UCSD-AML1 (cell line): Measurements from ENCODE around the gene P2RX2.

Source experiments
- DNase-seq: peaks from one replicate; lab custom pipeline; 2025; ENCODE audit not compliant: unreplicated experiment; lab: John Stamatoyannopoulos, UW

P2RX2 gene

DNA sequence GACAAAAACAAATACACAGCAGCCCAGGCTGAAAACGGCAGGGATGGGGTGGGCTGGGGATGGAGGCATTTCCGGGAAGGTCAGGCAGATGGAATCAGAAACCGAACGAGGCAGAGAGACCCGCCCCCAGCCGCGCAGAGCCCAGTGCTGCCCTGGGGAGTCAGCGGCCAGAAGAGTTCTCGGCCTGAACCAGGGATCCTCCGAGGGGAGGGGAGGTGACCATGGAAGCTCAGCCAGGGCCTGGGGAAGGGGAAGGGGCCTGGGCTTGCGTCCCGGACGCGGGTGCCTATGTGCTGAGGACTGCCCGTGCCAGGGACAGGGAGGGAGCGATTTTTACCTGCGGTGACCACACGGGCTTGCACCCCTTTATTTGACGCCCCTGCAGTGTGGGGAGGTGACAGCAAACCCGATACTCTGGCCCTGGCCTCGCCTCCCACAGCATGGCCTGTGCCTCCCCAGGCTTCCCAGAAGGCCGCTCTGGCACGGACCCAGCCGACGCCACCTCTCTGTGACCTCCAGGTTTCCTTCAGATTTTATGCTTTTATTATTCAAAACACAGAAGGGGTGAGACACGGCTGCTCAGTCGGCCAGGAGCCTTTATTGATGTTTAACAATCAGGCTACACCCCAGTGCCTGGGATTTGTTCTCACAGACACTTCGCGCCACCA lies 15.9 kb upstream of the P2RX2 start:
- DNase-seq, result no peak

DNA sequence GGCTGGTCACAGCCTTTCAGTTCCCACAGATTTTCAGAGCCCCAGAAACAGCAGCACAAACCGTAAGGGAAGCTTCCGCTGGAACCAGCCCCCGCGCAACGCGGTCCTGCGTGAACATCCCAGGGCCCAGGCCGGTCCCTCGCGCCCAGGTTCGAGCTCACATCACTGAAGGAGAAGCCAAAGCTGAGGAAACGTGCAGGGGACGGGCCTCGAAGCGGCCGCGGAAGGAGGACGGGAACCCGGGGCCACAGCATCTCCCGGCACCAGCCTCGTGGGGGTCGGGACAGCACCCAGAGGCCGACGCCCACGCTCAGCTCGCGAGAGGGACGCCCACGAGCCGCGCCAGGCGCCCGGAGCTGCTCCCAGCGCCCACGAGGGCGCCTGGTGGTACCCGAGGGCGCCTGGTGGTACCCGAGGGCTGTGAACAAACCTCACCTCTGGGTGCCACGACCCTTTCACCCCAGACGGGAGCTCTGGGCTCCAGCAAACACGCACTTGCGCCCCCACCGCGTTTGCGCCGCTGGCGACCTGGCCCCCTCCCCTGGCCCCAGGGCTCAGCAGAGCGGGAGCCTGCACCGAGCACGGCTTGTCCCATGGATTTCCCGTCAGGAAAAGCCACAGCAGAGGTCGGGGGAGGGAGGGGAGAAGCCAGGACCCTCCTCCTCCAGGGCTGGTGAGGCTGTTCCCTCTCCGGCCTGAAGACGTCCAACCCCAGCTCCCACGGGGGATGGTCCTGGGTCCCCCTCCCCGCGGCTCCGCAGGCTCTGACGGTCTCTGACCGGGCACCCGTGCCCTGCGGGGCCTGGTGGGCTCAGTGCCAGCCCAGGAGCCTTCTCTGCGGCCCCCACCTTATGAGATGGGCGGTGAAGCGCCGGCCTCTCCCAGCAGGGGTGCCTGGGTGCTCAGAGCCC lies 15.1 kb upstream of the P2RX2 start:
- no peak for DNase-seq

DNA sequence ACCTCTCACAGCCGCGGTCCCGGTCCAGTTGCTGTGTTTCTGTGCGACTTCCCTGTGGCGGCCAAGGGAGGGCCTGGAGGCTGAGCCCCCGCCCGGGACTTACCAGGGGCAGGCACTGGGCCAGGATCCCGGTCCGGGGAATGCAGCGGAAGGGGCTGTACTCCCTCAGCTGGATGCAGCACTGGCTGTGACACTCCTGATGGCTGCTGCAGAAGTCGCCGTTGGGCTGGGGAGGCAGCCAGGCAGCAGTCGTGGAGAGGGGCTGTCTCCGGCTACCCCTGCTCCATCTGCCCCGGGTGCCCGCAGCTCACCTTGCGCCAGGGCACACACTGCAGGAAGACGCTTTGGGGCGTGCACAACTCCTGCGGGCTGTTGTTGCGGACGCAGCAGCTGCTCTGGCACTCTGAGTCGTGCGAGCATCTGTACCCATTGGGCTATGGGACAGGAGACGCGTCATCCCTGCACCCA lies 14.4 kb upstream of the P2RX2 start:
- no peak for DNase-seq

DNA sequence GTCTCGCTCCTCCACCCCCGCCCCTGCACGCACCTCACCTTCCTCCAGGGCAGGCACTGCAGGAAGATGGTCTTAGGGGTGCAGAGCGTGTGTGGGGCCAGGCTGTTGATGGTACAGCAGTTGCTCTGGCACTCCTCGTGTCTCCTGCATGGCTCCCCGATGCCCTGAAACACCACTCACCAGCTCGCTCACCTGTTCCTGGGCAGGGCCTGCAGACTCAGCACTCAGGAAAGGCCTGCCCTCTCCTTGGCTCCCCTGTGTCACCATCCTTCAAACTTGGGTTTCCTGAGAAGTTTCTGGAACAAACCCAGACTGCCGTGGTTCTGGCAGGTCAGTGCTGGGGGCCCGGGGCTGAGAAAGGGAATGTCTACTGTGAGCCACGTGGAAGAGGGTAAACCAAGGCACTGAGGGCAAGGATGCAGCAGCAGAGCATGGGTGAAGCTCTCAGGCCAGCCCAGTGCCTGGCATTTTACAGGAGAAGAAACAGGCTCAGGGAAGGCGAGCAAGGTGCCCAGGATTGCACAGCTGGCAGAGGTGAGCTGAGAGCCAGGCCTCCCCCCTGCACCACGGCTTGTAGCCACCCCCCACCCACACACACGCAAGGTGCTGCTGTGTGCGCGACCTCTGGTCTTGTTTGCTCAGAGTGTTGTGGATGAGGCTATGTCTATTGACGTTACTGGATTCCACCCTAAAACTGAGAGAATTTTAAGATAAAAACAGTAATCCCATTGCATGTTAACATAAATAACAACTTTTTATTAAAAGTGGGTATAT lies 13.7 kb upstream of the P2RX2 start:
- no peak for DNase-seq

DNA sequence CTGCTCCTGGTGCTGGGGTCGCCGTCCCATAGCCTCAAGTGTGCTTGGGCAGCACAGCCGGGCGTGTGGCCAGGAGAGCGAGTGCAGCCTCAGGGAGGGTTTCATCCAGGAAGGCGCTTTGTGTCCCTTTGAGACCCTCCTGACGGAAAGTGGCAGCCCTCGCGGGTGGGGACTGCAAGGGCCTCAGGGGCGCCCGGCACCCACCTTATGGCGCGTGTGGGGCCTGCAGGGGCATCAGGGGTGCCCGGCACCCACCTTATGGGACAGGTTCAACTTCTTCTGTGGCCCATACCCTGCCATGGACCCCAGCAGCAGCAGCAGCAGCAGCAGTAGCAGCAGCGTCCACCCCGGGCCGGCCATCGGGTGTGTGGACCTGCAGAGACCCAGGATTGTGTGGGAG lies 12.7 kb upstream of the P2RX2 start:
- DNase-seq, result no peak

DNA sequence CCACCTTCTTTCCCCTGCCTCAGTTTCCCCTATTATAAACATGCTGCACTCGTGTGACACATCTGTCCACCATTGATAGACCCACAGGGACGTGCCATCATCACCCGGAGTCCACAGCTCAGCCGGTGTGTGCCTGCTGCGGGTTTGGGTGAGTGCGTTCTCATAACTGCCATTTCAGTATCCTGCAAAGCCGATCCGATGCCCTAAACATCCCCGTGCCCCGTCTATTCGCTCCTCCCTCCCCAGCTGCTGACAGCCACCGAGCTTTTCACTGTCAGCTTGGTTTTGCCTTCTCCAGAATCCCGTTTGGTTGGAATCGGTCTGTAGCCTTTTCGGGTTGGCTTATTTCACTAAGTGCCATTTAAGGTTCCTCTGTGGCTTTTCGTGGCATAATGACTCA lies 12.1 kb upstream of the P2RX2 start:
- no peak for DNase-seq

DNA sequence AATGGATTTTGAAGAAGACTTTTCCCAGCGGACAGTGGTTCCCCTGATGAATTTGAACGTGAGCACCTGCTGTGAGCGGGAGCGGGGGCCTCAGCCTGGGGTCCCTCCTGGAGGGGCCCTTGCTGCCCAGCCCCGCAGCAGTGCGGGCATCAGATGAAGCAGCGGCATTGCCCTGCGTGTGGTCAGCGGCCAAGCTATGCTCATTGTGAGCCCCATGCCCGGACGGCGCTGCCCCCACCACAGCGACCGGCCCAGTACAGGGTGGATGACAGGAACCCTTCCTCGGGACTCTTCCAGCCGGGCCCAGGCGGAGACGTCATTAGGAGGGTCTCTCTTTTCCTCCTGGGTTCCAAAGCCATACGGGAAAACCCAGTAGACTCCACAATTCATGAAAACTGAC lies 11.6 kb upstream of the P2RX2 start:
- no peak for DNase-seq

DNA sequence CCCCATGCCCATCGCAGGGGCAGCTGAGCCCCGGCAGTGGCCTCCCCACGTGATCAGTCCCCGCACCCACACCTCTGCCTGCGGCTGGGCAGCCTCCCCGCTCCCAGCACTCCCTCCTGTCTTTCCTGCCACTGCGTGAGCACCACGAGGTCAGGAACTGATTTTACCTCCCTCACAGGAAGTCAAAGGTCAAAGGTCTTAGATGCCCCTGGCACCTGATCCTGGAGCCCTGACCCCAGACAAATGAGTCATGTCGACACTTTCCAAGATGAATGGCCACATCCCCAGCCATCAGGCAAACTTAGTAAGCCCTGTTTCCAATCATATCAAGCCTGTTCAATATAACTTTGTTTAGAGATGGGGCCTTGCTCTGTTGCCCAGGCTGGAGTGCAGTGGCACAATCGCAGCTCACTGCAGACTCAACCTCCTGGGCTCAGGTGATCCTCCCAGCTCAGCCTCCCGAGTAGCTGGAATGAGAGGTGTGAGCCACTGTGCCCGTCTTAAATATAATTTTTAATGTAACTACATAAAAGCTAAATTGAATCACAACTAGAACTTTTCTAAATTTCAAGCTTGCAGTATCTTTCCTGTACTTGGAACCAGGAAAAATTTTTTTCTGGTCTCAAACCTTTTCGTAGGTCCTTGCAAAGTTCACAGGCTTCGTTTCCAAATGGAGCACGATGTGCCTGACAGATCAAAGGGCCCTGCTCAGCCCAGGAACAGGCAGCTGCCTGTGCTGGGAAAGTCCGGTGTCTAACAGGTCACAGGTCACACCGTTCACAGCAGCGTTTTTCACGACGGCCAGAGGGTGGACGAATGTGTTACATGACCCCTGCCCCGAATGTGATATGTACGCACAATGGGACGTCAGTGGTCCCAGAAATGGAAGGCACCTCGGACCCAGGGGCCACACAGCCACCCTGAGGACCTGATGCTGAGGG lies 10.1 kb upstream of the P2RX2 start:
- DNase-seq, result no peak

DNA sequence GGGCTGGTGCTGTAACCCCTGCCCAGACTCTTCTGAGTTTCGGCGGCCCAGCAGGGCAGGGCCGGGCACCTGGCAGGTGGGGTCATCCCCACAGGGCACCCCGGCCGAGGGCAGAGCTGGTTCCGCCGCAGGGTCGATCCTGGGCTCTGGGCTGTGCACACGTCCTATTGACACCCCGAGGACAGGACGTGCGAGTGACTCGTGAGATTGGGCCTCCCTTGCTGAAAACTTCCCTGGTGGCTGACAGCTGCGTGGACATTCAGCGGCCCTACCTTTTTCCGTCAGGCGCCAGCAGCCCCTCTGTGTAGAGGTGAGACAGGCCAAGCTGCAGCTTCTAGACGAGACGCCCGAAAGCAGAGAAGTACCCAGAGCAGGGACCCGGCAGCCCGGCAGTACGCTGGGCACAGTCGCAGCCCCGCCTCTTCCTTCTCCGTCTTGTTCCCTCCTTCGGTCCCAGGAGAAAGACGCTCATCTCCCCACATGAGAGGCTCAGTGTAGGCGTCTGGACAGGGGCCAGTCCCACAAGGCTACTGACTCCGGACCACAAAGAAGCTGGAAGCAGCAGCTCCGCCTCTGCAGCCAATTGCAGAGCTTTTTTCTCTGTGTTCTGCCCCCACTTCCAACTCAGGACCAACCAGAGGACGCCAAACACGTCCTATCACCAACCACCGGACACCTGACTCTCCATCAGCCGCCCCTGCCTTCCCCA lies 8.4 kb upstream of the P2RX2 start, which contains the start of gene LRCOL1:
LRCOL1 (minus strand) TSS at position 532 of the 709 bp plus-strand sequence. CDS start 4,331 bp downstream, outside the sequence.
- DNase-seq, result no peak

DNA sequence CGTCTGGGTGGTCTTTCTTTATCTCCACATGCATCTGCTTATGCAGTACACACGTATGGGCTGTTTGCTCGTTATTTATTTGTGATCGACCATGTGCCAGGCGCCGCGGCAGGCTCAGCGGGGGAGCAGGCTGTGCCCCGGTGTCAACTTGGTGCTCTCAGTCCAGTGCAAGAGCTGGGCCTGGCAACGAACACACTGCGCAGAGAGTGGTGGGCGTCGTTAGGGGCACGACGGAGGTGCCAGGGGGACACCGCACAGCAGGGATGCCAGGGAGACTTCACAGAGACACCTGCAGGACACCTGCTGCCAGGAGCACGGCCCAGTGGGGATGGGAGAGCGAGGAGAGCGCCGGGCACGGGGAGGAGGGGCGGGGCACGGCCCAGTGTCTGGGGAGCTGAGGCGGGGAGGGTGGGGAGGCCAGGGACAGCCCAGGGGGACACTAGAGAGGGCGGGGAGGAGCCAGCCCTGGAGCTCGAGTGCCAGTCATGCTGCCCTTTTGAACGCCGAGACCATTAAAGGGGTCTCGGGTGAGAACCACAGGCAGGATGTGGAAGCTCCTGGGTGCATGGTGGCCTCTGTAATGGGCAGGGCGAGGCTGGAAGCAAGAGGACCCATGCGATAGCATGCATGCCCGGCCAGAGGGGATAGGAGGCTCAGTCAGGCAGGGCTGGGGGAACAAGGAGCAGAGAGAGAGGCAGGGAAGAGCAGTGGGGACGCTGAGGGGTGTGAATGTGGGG lies 7.5 kb upstream of the P2RX2 start:
- DNase-seq, result no peak

DNA sequence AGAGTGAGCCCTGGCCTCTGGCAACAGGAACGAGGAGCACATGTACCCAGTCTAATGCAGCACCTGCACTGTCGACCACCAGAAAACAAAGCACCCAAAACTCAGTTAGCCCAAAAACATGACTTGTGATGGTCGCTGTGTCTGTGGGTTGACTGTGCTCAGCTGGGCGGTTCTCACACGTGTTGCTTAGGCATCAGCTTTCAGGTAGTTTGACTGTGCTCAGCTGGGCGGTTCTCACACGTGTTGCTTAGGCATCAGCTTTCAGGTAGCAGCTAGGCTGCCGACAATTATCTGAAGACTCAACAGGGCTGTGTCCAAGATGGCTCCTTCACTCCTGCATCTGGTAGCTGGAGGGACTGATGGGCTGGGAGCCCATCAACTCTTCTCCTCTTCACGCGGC lies 7.0 kb upstream of the P2RX2 start:
- no peak for DNase-seq

DNA sequence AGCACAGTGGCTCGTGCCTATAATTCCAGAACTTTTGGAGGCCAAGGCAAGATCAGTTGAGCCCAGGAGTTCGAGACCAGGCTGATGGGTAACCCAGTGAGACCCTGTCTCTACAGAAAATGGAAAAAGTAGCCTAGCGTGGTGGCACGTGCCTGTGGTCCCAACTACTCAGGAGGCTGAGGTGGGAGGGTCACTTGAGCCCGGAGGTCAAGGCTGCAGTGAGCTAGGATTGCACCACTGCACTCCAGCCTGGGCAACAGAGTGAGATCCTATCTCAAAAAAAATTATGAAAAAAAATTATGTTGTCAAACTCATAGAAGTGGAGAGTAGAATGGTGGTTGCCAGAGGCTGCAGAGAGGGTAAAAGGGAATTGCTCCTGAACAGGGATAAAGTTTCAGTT lies 4.5 kb upstream of the P2RX2 start:
- no peak for DNase-seq

DNA sequence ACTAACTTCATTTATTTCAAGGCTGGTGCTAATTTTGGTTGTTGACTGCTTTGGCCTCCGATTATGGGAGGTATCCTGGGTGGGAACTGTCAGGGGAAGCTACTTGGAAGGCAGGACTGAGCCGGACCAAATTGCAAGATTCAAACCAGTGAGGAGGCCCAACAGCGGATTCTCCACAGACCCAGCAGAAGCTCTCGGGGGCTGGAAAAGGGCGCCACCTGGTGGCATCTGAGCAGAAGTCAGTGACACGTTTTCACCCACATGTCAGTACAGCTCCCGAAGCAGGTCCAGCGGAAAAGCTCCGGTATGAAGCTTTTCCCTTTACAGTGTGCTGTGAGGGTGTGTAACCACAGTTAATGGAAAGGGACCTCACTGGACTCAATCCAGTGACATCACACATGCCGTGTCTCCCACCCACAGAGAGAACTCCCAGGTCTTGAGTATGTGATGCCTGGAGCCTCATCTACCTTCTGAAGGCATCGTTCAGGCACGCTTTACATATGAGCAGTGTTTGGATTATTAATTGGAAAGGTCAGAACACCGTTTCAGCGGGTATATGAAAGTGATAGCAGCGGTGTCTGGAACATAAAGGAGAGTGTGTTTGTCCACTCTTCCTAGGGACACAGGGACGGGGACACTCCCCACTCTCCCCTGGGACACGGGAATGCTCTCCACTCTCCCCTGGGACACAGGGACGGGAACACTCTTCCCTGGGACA lies 3.6 kb upstream of the P2RX2 start:
- DNase-seq, result peak; percentile 80

DNA sequence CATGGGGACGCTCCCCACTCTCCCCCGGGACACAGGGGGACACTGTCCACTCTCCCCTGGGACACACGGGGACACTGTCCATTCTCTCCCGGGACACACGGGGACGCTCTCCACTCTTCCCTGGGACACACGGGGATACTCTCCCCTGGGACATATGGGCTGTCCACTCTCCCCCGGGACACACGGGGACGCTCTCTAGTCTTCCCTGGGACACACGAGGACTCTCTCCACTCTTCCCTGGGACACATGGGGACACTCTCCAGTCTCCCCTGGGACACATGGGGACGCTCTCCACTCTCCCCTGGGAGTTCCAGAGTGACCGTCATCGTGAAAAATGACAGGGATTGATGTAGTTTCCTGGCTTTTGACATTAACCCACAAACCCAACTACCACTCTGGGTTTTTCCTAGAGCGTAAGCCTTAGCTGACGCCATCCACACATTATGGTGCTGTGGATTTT lies 3.0 kb upstream of the P2RX2 start:
- DNase-seq, result no peak

DNA sequence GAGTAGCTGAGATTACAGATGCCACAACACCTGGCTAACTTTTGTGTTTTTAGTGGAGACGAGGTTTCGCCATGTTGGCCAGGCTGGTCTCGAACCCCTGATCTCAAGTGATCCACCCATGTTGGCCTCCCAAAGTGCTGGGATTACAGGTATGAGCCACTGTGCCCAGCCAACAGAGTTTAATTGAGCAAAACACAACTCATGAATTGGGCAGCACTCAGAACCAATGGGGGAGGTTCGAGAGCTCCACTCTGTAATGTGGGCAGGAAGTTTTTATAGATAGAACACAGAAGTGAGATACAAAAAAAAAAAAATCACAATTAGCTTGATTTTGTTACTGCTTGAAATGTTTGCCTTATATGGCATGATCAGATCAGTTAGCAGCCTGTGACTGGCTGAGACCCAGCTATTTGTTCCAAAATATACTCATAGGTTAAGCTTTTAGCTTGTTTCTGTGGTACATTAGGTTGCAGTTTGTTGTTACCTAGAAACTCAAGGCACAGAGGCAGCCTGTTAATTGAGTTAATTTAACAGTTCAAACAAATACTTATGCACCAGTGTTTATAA lies 1.4 kb upstream of the P2RX2 start:
- DNase-seq, result no peak

DNA sequence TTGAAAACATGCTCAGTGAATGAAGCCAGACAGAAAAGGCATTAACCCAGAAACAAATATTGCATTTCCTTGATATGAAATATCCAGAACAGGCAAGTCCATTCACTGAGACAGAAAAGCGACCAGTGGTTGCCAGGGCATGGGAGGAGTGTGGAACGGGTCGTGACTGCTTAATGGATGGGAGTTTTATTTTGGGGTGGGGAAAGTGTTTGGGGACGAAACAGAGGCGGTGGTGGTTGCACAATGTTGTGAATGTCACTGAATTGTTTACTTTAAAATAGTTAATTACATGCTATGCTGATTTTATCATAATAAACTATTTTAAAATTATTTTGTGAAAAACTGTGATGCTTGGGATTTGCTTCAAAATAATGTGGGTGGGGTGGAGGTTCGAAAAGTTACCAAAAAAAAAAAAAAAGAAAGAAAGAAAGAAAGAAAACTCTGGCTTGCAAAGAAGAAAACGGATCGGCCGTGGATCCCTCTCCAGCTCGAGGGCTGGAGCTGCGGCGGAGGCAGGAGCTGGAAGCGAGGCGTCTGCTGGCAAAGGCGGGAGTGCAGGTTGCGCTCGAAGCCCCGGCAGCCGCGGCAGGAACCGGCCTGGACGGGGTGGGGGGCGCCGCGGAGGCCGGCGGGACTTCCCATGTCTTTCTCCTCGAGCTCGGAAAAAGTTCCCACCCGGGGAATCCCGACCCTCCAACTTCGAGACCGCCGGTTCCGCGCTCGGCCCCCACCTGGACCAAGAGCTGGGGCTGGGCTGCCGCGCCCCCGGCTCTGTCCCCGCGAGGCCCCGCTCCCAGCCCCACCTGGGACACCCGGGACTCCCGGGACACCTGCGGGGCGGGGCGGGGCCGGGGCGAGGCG lies 524 bp upstream of the P2RX2 start:
- DNase-seq, result no peak

DNA sequence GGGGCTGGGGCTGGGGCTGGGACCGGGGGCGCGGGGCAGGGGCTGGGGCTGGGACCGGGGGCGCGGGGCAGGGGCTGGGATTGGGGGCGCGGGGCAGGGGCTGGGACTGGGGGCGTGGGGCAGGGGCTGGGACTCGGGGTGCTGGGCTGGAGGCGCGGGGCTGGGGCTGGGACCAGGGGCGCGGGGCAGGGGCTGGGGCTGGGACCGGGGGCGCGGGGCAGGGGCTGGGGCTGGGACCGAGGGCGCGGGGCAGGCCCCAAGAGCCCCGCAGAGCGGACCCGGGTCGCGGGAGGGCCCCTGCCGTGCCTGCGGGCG lies 452 bp downstream of the P2RX2 start:
- DNase-seq, result no peak
